Renal pelvis (tissue), 4 donors: ENCODE data around the gene CDH26. TPM values are rescaled to one million over a fixed set of nuclear protein-coding genes. Genes with fewer than 3 reads are reported as not detected.

ENCODE experiments used
- DNase-seq: peaks from one replicate; pipeline ENCODE4 v3.0.0-alpha.2; 2013
- polyA plus RNA-seq, 3 donors: library from polyadenylated mRNA; unstranded; fragments of 120-200 nt; gene quantifications; one replicate each; pipeline ENCODE4 v1.2.1, GENCODE V29; 2013; ENCODE audit not compliant: insufficient read length in 3 of 3

Gene CDH26
- polyA plus RNA-seq, 3 donors = 0.84 to 1.5 (median 1.5) TPM

DNA sequence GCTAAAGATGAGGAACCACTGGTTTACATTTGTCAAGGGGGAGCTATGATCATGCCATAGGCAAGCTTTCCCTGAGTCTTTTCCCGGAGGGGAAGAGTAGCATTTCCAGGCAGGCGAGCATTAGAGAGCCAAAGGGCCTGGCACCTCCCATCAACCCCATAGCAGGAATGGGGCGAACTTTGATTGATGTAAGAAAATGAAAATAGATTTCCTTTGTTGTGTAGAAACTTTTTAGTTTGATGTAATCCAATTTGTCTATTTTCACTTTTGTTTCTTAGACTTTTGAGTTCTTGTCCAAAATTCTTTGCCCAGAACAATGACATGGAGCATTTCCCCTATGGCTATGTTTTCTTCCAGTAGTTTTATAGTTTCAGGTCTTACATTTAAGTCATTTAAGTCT is 85.2 kb downstream of the CDH26 start:
- DNase-seq = no peak

DNA sequence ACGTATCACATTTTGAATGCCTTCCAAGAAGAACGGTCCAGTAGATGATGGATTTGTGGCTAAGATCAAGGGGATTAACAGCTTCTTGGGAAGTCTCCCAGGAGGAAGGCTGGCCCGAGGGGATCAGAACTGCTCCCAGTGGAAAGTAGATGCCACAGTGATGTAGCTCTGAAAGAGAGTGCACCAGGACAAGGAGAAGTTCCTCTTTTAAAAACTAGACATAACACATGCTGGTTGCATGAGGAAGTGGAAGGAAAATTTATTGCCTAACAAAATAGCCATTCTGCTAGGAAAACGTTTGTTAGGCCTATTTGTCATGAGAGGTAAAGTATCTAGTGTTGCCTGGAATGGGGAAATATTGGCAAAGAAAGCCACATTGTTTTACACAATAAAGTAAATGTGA is 87.8 kb downstream of the CDH26 start:
- DNase-seq = no peak

DNA sequence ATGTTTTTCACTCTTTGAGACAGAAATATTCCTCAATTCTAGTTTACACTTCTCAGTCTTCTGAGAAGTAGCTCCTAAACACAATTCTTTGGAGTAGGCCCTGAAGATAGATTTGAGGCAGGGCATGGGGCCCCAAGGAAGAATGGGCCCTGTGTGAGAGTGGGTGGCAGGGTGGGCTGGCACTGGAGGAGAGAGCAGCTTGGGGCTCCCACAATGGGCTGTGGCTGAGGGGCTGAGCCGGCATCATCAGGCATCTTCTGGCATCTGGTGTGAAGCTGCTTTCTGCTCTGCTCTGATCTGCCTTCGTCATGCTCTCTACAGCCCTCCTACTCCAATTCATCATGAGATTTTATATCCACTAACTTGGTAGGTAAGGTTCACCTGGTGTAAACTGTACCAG is 88.2 kb downstream of the CDH26 start:
- no peak for DNase-seq

DNA sequence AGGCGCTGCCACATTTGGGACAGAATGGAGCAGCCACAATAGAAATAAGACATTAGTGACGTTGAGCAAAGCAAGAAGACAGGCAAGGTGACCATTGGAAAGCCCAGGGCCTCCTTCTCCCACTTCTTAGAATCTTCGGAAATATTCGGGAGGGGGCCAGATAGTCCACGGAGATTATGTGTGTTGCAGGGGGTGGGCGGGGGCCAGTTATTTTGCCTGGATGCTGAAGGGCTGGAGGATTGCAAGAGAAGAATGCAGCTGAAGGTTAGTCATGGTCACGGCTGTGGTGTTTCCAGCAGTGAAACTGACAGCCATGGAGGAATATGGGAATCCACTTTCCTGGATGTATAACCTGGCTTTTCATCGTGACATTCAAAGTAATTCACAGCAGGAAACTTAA is 88.6 kb downstream of the CDH26 start:
- DNase-seq = no peak

DNA sequence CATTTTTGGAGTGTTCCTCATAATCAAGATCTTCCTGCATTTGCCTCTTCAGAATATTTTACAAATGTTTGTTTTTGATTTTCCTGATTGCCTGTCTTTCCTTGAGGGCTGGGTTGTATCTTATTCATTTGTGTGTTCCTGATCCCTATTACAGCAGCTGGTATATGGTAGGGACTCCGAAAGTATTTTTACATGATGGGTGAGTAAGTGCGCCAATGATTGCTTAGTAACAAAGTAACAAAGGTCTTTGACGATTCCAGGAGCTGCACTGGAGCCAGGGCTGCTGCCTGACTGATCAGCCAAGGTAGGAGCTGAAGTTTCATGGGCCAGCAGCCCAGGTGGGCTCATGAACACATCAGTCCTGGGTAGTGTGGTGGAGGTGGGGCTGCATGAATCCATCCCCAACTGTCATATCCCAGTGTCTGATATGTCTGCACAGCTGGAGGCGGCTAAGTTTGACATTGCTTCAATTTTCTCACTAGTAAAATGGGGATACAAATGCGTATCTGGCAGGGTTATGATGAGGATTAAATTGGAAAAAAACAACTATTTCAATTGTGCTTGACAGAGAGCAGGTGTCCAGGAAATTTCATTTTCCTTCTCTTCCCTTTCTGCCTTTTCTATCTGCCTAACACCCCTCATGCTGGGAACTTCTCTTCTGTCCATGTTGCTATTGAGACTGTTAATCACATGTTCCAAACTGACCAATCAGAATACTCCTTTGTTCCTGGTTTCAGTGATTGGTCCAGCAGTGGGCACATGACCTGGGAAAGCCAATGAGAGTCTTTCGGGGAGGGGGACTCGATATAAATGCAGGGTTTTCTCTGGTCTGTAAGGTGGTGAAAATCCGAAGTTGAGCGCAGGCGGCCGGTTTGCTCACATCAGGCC is 90.7 kb downstream of the CDH26 start:
- DNase-seq = no peak

DNA sequence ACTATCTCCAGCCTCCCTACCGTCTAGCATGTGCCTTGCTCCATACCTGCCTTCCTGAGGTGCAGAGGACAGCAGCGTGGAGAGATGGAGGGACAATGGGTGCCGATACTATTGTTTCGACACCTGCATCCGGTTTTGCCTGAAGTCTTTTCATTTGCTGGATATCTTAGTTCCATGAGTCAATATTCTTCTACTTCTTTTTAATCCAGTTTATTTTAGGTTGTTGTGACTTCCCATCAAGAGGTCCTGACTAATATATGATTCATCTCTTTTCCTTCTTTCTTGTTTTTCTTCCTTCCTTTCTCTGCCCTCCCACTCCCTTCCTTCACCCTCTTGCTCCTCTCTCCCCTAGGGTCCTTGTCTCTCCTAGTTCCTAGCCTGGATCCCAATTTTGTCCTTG is 91.4 kb downstream of the CDH26 start:
- no peak for DNase-seq

DNA sequence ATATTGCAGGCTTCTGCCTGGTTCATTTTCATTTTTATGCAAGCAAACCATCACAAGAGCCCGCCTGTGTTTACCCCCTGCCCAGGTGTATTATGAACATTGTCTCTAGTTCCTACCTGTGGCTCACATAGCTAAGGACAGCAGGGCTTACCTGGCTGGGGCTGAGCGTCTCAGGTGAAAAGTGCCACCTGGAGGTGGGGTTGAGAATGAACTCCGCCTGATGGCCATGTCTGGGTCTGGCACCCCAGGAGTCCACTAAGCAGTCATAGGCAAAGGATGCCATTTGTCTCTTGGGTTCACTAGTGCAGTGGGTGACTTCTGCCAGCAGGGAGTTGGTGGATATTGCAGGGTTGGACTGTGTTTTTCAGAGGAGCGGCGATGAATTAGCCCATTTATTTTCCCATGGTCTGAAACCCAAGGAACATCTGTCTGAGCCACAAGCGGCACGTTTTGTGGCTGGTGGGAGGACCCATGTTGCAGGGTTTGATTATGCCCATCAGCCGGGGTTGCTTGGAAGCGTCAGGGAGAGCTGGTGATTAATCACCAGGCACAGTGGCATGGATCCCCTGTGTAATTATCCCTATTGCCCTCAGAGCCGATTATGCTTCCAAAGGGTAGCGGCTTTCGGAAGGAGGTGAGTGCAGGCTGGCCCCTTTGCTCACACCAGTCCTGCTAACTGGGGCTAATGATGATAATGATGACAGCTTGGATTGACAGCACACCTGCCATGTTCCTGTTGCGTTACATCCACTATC is 92.1 kb downstream of the CDH26 start:
- no peak for DNase-seq

DNA sequence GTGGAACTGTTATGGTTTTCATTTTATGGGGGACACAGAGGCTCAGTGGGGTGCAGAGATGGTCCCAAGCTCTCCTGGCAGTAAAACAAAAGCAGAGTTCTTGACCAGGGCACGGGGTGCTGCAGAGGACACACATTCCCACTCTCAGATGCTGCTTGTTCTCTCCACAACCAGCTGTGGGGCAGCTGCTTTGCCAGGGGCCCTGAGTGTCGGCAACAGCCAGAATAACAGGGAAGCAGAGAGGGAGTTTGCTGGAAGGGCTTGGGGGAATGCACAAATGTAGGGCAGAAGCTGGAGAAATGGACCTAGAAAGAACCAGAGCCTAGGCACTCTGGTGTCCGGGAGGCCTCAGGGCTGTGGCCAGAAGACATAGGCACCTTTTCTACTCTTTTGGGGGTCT is 93.7 kb downstream of the CDH26 start:
- no peak for DNase-seq

DNA sequence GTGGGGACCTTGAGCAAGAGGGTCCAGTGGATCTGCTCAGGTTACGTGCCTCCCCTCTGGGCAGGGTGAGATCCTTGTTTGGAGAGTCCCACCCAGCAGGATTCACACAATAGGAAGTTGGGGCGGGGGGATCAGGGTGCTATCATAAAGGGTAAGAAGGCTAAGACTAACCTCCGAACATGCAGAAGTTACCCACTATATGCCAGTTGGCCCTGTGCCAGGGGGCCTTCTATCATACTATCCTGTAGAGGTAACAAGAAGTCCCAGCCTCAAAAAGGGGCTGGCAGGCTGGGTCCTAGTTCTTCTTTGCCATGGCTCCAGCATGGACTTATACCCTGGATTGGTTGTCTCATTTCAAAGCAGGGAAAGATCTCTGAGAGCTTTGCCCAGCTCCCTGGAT is 94.1 kb downstream of the CDH26 start:
- no peak for DNase-seq

DNA sequence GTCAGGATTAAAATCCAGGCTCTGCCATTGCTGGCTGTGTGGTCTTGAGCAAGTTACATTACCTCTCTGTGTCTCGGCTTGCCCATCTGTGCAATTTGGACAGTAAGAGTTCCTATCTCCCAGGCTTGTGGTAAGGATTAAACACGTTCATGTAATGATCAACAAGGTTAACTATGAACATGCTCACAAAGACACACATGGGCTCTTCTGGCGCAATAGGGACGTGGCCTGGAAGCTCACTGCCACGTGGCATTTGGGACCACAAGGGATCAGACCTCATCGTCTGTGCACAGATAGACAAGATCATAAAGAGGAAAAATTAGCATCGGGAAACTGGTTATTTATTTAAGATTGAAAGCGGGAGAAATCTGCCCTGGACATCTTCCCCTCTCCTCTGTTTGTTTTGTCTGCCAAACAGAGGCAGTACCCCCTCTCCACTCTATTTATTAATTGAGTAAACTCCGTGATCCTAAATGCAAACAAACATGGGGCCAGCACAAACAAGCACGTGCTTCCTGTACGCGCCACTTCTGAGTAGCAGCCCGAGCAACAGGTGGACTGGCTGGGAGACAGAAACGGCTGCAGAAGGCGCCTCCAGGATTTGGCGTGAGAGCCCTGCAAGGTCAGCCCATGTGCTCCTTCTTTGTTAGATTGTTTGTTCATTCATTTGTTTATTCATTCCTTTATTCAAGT is 95.0 kb downstream of the CDH26 start:
- DNase-seq = no peak

DNA sequence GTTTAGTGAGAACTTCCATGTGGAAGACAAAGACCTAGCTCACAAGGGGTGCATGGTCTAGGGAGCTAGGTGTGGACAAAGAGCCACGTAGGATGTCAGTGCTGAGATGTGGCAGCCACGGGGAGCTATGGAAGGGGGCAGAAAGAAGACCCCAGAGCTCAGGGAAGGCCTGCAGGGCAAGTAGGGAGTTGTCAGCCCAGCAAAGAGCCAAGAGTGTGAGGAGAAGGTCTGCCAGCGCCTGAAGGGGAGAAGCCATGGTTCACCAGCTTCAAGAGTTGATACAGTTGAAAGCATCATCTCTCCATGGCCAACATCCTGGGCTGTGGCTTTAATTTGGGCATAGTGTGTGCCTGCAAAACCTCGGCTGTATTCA is 95.6 kb downstream of the CDH26 start:
- no peak for DNase-seq

DNA sequence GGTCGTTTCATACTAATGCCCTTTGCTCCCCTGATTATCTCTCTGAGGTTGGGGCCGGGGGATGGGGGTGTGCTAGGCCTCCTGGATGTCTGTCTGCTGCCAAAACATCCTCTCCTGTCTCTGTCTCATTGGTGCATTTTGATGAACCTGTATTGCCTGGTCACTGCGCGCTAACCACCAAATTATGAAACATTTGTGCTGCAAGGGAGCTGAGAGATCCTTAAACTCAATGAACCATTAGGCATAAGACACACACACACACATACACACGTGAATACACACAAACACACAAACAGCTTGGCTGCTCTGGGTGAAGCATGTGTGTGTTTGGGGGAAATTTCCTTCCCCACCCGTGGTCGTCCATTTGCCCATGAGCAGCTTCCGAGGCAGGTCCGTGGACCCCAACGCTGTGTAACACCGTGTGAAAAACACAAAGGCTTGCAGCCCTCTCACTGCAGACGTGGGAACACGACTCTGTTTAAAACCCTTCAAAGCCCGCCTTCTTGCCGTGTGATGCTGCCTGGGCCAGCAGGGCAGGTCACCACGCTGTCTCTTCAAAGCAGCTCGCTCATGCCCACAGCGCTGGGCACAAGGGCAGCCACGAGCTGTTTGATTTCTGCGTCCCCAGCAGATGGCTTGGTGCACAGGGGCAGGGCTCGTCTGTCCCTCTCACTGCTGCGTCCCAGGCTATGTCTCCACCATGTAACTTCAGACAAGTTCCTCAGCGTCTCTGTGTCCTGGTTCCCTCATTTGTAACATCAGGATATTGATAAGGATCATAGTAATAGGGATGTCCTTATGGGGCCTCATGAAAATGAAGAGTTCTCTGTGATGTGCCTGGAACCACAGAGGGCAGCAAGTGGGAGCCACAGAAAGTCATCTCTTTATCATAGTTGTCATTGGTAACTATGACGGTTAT is 96.8 kb downstream of the CDH26 start:
- DNase-seq = no peak

DNA sequence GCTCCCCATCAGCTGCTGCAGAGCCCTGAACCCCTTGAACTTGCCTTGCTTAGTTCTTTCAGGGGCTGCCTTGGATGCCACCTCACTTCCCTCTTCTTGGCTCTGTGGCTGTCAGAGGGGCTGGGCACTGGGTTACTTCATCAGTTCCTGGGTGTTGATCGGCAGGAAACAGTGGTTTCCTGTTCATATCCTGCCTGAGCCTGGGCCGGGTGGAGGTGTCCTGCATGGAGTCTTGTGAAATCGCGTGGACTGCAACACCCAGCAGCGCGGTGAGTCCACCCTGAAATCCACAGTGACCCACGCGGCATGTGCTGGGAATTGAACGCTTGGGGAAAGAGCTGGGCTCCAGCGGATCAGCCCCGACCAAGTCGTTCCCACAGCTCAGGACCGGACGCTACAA is 97.5 kb downstream of the CDH26 start:
- DNase-seq = no peak

DNA sequence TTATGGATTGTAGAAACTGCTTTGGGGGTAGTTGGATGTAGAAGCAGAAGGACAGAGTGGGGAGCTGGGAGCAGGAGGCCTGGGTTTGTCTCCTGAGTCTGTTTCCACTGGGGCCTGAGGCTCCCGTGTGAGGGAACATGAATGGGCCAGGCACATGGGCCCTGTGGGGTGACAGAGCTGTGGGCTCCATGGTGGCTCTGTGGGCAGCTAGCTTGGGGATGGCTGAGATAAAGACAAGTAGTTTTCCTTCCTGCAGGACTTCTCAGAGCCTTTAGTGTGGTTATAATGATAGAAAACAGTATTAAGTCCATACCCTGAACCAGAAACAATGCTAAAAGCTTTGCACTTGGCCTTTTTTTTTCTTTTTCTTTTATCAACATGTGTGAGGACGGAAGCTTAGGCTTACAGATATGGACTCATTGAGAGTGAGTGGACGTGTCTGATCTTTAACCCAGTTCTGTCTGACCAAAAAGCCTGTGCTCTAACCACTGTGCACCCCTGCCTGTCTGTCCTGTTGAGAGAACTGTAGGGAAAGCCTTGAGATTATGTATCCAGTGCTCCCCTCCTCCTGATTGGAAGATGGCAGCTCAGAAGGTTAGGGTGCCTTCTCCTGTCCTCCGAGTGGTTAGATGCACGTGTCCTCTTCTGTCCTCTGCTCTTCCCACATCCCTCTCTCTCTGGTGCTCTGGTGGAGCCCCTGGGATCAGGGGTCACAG is 98.3 kb downstream of the CDH26 start:
- no peak for DNase-seq

DNA sequence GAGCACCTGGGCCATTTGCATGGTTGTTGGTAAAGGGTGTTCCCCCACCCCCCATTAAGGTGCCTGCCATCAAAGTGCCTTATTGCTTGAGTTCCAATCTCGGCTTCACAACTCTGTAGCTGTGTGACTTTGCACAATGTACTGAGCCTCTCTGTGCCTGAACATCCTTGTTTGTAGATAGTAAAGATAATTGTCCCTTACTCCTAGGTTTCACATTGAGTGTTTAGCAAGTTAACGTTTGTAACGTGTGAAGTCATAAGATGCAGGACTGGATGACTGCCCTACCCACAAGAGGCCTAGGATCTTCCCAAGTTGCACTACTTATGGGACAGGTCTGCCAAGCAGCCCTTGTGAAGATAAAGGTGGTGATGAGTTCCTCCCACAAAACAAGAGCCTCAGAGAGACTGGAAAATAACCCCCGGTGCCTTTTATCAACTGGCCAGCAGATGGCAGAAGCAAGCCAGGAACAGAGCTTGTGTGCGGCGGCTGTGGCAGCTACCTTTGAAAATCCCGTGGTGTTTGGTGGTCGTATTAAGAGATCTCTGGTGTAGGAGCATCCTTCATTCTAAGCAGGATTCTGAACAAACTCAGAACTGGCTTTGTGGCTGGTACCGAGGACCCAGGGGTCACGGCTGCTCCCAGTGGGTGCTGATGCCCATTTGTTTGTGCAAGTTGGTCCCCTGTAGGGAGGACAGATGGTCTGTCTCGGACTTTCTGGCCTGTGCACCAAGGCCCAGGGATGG is 99.1 kb downstream of the CDH26 start:
- DNase-seq = peak; percentile 66

DNA sequence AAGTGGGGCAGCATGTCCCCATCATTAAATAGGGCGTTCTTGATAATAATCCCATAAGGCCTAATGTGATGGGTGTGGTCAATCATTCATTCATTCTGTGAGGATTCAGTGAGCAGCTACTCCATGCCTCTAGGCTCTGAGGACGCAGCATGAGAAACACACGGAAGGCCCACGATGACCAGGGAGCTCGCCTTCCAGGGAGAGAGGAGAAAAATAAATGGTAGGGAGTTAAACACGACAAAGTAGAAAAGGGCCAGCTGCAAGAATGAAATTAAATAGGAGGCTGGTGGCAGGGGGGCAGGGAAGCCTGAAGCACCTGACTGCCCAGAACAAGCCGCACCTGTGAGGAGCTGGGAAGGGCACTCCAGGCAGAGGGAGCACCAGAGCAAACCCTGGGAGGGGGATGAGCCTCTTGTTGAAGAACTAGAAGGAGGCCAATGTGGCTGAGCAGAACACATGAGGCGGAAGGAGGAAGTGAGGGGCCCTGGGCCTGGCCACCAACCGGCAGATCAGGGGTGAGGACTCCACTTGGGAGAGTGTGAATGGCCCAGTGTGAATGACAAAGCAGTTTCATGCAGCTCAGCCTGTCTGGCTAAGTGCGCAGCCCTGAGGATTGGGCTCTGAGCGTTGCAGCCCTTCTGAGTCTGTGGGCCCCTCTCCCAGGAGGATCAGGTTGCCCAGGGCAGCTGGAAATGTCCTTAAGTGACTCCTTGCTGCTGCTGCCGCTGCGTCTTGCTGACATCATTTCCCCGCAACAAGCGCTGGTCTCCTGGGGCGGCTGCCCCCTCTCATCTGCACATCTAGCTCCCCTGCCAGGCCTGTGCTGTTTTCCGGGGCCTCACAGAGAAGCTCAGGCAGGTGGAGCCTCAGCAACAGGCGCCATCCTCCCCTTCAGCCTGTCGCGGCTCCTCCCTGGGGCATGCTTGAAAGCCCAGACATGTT is 99.9 kb downstream of the CDH26 start:
- DNase-seq = peak; percentile 52

DNA sequence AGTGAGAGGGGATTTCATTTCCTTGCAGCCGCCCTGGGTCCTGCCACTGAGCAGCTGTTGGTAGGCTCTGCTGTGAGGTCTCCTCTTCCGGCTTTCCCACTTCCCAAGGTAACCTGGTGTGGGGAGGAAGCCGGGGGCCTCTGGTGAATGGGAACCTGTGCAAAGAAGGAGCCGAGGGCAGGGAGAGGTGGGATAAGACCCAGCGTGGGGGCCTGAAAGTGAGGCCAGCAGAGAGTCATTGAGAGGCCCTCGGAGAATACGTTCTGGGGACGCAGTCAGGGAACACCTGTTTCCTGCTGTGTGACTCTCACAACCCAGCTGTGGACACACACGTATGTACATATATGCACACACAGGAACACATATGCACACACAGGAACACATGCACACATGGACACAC is 100.7 kb downstream of the CDH26 start:
- DNase-seq = no peak

DNA sequence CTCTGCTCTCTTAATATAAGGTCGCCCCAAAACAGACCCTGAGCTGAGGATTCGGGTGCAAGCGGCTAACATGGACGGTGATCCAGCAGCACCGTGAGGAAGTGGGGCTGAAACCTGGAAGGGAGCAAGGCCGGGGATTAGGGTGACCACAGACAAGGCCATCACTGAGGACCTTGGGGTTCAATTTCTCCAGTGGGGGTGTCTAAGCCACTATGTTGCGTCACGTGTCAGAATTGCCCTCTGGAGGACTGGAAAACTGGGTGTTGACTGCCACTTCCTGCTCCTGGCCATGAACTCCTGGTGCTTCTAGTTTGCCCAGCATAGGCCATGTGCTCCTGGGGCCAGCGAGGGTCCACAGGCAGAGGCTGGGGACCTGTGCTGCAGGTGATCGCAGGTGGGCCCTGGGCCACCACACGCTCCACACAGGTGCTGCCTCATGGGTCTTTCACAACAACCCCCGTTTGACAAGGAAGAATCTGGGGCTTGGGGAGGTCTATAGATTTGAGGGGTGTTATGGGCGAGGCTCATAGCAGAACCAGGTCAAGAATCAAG is 101.9 kb downstream of the CDH26 start:
- DNase-seq = no peak

DNA sequence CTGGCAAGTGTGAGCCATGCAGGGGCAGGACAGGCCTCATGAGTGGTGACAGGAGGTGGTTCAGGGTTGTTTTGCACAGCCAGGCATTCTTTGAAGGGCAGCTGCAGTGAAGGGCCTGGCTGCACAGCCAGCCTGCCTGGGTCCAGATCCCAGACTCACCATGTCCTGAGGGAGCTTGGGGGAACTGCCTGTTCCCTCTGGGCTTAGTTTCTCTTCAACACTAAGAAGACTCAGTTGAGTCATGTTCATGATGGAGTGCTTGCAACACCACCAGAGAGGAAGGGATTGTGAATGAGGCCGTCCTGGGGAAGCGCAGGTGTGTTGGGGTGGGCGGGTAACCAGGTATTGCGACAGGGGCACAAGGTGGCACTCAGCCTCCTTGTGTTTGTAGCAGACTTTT is 102.4 kb downstream of the CDH26 start:
- DNase-seq = no peak
